PFSK-1 (cell line): ENCODE data around the gene NEK10.

Source experiments
- FOXP2 ChIP-seq: optimal IDR thresholded peaks from 2 replicates; pipeline ENCODE3; 2011; ENCODE audit warnings: borderline replicate concordance, control low read depth, inconsistent platforms; ENCODE audit not compliant: insufficient read depth; ENCODE audit errors: extremely low read length, extremely low read depth
- POLR2AphosphoS5 ChIP-seq: IDR thresholded peaks from 2 replicates; pipeline ENCODE4 v1.6.1; 2012; ENCODE audit warnings: low read depth, mild to moderate bottlenecking, control low read depth, low read length, moderate library complexity
- REST ChIP-seq, 2 experiments: IDR thresholded peaks; 2 replicates each; pipeline versions ENCODE4 v1.6.1 to v1.8.0; 2011 to 2012; ENCODE audit warnings: low read depth in 2 of 2, low read length in 2 of 2, control low read depth in 1 of 2, inconsistent platforms in 1 of 2, mild to moderate bottlenecking in 1 of 2, moderate library complexity in 1 of 2; ENCODE audit not compliant: insufficient read depth in 1 of 2
- SIN3A ChIP-seq: IDR thresholded peaks from 2 replicates; pipeline ENCODE4 v1.6.1; 2012; ENCODE audit warnings: mild to moderate bottlenecking, low read length, moderate library complexity, borderline replicate concordance; ENCODE audit not compliant: insufficient read depth
- TAF1 ChIP-seq: IDR thresholded peaks from 2 replicates; pipeline ENCODE4 v1.6.1; 2012; ENCODE audit warnings: low read length, control low read depth, borderline replicate concordance; ENCODE audit not compliant: insufficient read depth

The NEK10 gene

GRCh38 chr3:27208961-27209616, 160.1 kb downstream of the NEK10 start:
- TF ChIP-seq SIN3A (no peak), TAF1 (no peak), FOXP2 (no peak), REST (IDR thresholded peaks at IDR 0.05; ENCODE audit: insufficient read depth in 1 of 2, low read depth in 2 of 2, low read length in 2 of 2) (no peak), POLR2AphosphoS5 (no peak)

GRCh38 chr3:27202959-27203358, 166.2 kb downstream of the NEK10 start:
- TF ChIP-seq SIN3A (no peak), POLR2AphosphoS5 (no peak), FOXP2 (no peak), REST (IDR thresholded peaks at IDR 0.05; ENCODE audit: insufficient read depth in 1 of 2, low read depth in 2 of 2, low read length in 2 of 2) (no peak), TAF1 (no peak)

GRCh38 chr3:27201492-27201891, 167.7 kb downstream of the NEK10 start:
- no peak for TF ChIP-seq TAF1
- no peak for TF ChIP-seq REST (IDR thresholded peaks at IDR 0.05; ENCODE audit: insufficient read depth in 1 of 2, low read depth in 2 of 2, low read length in 2 of 2)
- TF ChIP-seq FOXP2, result no peak
- TF ChIP-seq SIN3A, result no peak

GRCh38 chr3:27200721-27201489, 168.3 kb downstream of the NEK10 start:
- TF ChIP-seq POLR2AphosphoS5 (no peak), TAF1 (no peak), SIN3A (no peak), FOXP2 (no peak), REST (IDR thresholded peaks at IDR 0.05; ENCODE audit: insufficient read depth in 1 of 2, low read depth in 2 of 2, low read length in 2 of 2) (no peak)
